HG02884 (cell line): ENCODE measurements around the gene ANGPTL2.
"Not testable (repeated sequence)": the region's sequence is repeated elsewhere in the genome, so short reads cannot be mapped to it uniquely, and the experiment has no call there.

ENCODE experiments used
- ATAC-seq: cut with Tn5 transposase; IDR thresholded peaks from one replicate; pipeline ENCODE4 v1.9.1; 2021; ENCODE audit warnings: mild to moderate bottlenecking, moderate library complexity; ENCODE audit not compliant: unreplicated experiment

Gene ANGPTL2

GRCh38 chr9:127155314-127155960 lies 33.0 kb upstream of the ANGPTL2 start:
- ATAC-seq: no peak

DNA sequence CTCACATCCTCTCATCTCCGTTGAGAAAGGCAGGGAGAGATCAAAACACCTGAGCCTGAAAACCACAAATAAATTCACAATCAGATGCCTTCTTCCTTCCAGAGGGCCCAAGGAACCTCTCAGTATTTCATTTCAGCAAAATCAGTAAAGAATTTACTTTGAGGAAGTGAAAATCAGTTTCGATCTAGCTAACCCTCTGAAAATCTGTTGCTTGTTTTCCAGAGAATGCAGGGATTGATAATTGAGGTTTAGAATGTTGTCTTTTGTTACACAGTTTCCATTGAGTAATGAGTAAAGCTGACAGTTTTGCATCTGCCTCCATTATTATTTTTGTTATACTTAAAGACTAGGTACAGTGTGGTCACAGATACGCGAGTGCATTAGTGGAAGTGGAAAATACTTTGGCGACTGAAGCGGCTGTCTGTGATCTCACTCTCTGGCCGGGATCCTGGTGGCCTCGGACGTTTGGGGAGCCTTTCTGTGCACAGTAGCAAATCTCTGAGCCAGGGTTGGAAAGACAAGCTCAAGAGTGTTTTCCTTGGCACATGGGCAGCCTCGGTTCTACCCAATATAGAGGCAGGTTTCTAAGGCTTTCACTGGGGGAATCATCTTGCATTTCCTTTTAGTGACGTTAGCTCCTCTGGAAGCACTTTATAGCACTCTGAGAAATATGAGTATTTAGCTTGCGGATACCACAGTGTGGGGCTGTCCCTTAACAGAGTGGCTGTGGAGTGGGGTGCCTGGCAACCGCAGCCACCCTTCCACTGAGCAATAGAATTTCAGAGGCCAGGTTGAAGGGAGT lies 32.2 kb upstream of the ANGPTL2 start:
- no peak for ATAC-seq

- ATAC-seq: no peak
Measured at GRCh38 chr9:127154003-127154389, 31.6 kb upstream of the ANGPTL2 start.

- ATAC-seq: no peak
Measured at GRCh38 chr9:127153501-127153900, 31.1 kb upstream of the ANGPTL2 start.

DNA sequence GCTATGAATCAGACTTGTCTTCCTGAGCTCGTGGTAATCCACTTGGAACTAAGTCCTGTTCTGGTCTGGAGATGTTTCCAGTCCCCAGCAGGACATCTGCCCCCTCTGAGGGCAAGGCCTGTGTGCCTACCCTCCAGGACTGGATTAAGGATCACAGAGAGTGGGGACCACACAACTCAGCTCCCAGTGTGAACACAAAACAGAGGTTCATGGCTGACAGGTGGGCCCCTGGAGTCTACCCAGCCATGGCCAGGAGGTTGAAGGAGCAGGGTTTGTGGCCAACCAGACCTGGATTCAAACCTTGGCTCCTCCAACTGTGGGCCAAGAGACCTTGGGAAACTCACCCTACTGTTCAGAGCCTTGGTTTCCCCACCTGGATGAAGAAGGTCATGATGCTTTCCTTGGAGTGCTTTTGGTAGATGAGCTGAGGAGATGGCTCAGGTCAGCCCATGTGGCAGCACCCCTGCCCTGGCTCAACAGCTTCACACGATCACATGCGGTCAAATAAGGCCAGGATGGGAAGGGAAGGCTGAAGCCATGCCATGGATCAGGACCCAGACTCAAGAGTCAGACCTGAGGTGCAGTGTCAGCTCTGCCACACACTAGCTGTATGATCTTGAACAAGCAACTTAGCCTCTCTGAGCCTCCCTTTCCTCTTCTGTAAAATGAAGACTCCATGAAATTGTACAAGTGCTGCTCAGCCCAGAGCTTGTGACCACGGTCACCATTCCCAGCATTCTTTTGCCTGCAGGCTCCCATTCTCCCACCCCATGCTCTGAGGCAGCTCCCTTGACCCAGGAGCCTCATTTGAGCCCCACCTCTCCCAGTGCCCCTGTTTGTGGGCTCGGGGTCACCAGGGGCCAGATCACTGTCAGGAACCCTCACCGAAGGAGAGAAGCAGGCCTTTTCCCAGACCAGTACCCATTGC lies 27.3 kb upstream of the ANGPTL2 start:
- ATAC-seq: no peak

DNA sequence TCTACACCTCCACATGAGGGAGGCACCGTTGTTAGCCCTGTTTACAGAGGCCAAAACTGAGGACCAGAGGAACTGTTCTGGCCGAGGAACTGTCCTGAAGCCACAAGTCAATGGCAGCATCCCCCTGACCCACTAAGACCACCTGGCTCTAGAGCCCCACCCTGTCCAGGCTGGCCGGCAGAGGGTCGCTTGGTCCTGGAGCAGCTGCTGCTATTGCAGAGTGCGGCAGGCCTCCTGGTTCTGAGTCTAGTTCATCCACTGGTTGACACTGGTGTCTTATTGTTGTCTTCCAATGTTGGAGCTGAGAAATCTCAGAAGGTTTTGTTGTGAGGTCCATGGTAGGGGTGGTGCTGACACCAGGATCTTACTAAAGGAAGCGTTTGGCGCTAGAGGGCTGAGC lies 26.6 kb upstream of the ANGPTL2 start:
- ATAC-seq: no peak

DNA sequence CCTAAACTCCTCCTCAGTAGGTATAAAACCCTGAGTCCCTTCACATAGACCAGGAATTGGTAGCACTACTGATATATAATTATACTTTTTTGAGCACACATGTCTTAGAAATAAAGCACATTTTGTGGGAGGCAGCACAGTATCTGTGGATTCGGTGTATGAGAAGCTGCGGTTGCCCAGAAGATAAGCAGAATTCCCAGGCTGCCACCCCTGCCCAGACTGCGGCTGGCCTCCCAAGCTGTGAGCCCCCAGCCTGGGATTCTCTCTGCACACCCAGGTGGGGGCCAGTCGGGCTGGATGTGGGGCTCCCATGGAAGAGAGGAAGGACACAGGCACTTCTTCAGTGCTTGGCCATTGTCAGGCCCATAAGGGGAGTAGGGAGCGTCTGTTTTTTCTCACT lies 25.6 kb upstream of the ANGPTL2 start:
- ATAC-seq: no peak

- no peak for ATAC-seq
Measured at GRCh38 chr9:127147251-127147650, 24.8 kb upstream of the ANGPTL2 start.

DNA sequence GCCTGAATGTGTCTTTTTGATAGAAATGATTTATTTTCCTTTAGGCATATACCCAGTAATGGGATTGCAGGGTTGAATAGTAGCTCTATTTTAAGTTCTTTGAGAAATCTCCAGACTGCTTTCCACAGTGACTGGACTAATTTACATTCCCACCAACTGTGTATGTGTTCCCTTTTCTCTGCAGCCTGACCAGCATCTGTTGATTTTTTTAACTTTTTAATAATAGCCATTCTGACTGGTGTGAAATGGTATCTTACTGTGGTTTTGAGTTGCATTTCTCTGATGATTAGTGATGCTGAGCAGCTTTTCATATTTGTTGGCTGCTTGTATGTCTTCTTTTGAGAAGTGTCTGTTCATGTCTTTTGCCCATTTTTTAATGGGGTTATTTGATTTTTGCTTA lies 24.4 kb upstream of the ANGPTL2 start:
- not testable (repeated sequence) for ATAC-seq

DNA sequence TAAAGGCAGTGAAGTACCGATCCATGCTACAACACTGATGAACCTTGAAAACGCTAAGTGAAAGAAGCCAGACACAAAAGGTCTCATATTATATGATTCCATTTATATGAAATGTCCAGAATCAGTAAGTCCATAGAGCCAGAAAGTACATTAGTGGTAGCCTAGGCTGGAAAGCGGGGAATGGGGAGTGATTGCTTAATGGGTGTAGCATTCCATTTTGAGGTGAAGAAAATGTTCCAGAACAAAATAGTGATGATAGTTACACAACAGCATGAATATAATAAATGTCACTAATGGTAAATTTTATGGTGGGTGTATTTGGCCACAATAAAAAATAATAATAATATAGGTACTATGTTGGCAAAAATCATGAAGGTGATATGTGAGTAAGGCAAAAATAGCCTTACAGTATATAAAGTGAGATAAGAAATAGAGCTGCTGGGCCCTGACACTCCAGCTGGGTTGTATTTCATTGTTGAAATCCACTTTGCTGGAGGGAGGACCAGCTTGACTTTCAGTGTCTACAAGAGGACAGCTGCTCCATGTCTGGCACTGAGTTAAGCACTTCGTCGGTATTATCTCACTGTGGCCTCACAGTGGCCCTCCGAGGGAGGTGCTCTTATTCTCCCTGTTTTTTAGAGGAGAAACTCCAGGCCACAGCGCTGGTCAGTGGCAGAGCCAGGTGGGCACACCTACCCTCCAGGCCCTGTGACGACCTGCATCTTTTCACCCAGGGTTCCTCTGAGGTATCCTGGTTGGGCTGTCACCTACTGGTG lies 22.4 kb upstream of the ANGPTL2 start:
- ATAC-seq: no peak

DNA sequence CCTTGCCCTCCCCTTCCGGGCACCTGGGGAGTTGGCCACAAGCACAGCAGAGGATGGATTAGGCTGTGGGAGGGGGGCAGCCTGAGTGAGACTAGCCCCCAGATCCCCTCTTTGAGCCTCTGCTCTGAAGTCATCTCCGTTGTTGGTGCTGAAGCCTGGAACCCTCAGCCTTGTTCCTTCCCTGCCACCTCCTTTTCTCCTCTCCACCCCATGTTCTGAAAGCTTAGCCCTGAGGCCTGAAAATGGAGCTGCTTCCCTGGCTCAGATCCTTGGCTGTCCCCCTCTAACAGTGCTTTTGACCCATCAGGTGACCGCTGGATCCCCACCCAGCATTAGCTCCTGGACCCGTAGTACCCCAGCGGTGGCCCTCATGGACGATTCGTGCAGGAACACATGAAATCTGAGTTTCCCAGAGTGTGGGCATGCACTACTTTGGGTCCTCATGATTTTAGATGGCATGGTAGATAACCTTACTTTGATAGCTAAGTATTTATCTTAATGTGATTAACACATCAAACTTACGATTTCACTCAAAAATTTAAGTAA lies 21.6 kb upstream of the ANGPTL2 start:
- ATAC-seq: no peak

GRCh38 chr9:127142931-127143464 lies 20.6 kb upstream of the ANGPTL2 start:
- ATAC-seq: no peak

GRCh38 chr9:127142291-127142690 lies 19.9 kb upstream of the ANGPTL2 start:
- ATAC-seq: no peak

GRCh38 chr9:127140842-127141675 lies 18.6 kb upstream of the ANGPTL2 start:
- ATAC-seq: no peak

- ATAC-seq: no peak
Measured at GRCh38 chr9:127140181-127140580, 17.7 kb upstream of the ANGPTL2 start.

DNA sequence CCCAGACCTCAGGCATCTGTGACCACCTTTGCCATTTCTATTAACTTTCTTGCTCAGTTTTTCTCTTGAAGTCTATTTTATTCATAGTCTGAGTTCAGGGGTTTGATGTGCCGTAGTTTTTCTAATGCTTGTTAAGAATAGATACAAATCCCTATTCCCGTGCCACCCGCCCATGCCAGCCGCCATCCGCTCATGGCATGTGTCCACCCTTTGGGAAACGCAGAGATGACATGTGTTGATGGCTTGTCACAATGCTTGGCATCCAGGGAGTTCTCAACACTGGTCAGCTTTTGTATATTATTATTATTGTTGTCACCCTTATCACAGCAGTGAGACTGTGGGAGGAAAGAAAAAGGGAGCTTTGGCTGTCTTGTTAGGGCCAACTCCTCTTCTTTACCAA lies 17.3 kb upstream of the ANGPTL2 start:
- ATAC-seq: no peak

DNA sequence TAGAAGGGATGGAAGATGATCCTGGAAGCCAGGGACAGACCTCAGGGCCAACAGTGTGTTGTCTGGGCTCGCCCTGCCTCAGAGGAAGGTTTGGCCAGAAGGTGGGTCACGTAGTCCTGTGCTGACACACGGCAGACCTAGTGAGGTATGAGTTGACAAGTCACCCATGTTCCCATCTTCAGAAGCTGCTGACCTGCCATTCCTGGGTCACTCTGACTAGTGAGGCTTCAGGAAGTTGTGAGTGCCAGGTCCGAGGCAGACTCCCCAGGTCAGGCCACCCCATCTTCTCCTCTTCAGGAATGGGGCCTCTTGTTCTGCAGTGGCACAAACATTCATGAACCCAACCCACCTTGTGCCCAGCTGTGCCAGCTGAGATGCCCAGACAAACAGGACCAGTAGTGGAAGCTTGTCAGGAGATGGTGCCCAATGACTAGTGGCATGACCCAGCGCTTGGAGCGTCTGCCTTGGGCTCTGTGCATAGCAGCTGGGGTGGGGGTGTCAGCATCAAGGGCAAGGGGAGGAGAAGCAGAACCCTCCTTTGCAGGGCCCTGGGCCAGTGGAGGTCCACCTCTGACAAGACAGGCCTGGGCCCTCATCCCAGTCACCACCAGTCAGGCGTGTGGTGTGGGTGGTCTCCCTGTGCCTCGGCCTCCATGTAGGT lies 16.8 kb upstream of the ANGPTL2 start:
- no peak for ATAC-seq

GRCh38 chr9:127138444-127138843 lies 16.0 kb upstream of the ANGPTL2 start:
- no peak for ATAC-seq
